ENCODE data around the gene PDE8B.

PDE8B gene

GRCh38 chr5:77229887-77230286 lies 19.4 kb downstream of the PDE8B start:
- DNase-seq (ENCODE audit: extremely low spot score), result no peak
- CTCF ChIA-PET, result no interaction called here
- POLR2A ChIA-PET, result no interaction called here

GRCh38 chr5:77230727-77231470 lies 20.4 kb downstream of the PDE8B start:
- ChIA-PET POLR2A (no interaction called here), CTCF (no interaction called here)
- peak; percentile 21 for DNase-seq (ENCODE audit: extremely low spot score)
- TF ChIP-seq NFRKB (IDR thresholded peaks at IDR 0.05) (no peak), L3MBTL2 (conservative IDR thresholded peaks at IDR 0.05) (no peak), BHLHE40 (IDR thresholded peaks at IDR 0.05; ENCODE audit: borderline replicate concordance) (no peak), PKNOX1 (IDR thresholded peaks at IDR 0.05) (no peak), FOXK2 (IDR thresholded peaks at IDR 0.05) (no peak), FOXM1 (IDR thresholded peaks at IDR 0.05; ENCODE audit: borderline replicate concordance) (no peak), FOXA1 (IDR thresholded peaks at IDR 0.05) (no peak), CTBP1 (IDR thresholded peaks at IDR 0.05; ENCODE audit: borderline replicate concordance) (no peak), ELF4 (IDR thresholded peaks at IDR 0.05) (no peak), SUZ12 (IDR thresholded peaks at IDR 0.05) (no peak), HDGF (IDR thresholded peaks at IDR 0.05; ENCODE audit: borderline replicate concordance) (no peak), TARDBP (IDR thresholded peaks at IDR 0.05) (no peak)

More at GRCh38 chr5:77229887-77230286, 19.4 kb downstream of the PDE8B start:
- TF ChIP-seq CTBP1 (IDR thresholded peaks at IDR 0.05; ENCODE audit: borderline replicate concordance) (no peak), ZNF384 (IDR thresholded peaks at IDR 0.05) (no peak), FOXM1 (IDR thresholded peaks at IDR 0.05; ENCODE audit: borderline replicate concordance) (no peak), ELF4 (IDR thresholded peaks at IDR 0.05) (no peak), BHLHE40 (IDR thresholded peaks at IDR 0.05; ENCODE audit: borderline replicate concordance) (no peak), FOXK2 (IDR thresholded peaks at IDR 0.05) (no peak), TARDBP (IDR thresholded peaks at IDR 0.05) (no peak), LEF1 (IDR thresholded peaks at IDR 0.05; ENCODE audit: borderline replicate concordance) (no peak), FOXA1 (IDR thresholded peaks at IDR 0.05) (no peak), SUZ12 (IDR thresholded peaks at IDR 0.05) (no peak), HDGF (IDR thresholded peaks at IDR 0.05; ENCODE audit: borderline replicate concordance) (no peak), L3MBTL2 (conservative IDR thresholded peaks at IDR 0.05) (no peak), ARNT (IDR thresholded peaks at IDR 0.05) (no peak), PKNOX1 (IDR thresholded peaks at IDR 0.05) (no peak), SP1 (IDR thresholded peaks at IDR 0.05) (no peak), NFRKB (IDR thresholded peaks at IDR 0.05) (no peak)

GRCh38 chr5:77231471-77232138 lies 21.1 kb downstream of the PDE8B start:
- ChIA-PET POLR2A (no interaction called here), CTCF (no interaction called here)
- TF ChIP-seq BHLHE40 (IDR thresholded peaks at IDR 0.05; ENCODE audit: borderline replicate concordance) (no peak), CTBP1 (IDR thresholded peaks at IDR 0.05; ENCODE audit: borderline replicate concordance) (no peak), ELF4 (IDR thresholded peaks at IDR 0.05) (no peak), FOXM1 (IDR thresholded peaks at IDR 0.05; ENCODE audit: borderline replicate concordance) (no peak), NFRKB (IDR thresholded peaks at IDR 0.05) (no peak), ZNF384 (IDR thresholded peaks at IDR 0.05) (no peak), L3MBTL2 (conservative IDR thresholded peaks at IDR 0.05) (no peak), HDGF (IDR thresholded peaks at IDR 0.05; ENCODE audit: borderline replicate concordance) (no peak), SUZ12 (IDR thresholded peaks at IDR 0.05) (no peak), SP1 (IDR thresholded peaks at IDR 0.05) (no peak), PKNOX1 (IDR thresholded peaks at IDR 0.05) (no peak)
- no peak for DNase-seq (ENCODE audit: extremely low spot score)

- CTCF ChIA-PET, result no interaction called here
- POLR2A ChIA-PET, result no interaction called here
- no peak for DNase-seq (ENCODE audit: extremely low spot score)
- TF ChIP-seq PKNOX1 (IDR thresholded peaks at IDR 0.05) (no peak), NFRKB (IDR thresholded peaks at IDR 0.05) (no peak), FOXM1 (IDR thresholded peaks at IDR 0.05; ENCODE audit: borderline replicate concordance) (no peak), TARDBP (IDR thresholded peaks at IDR 0.05) (no peak), ELF4 (IDR thresholded peaks at IDR 0.05) (no peak), SUZ12 (IDR thresholded peaks at IDR 0.05) (no peak), BHLHE40 (IDR thresholded peaks at IDR 0.05; ENCODE audit: borderline replicate concordance) (no peak), HDGF (IDR thresholded peaks at IDR 0.05; ENCODE audit: borderline replicate concordance) (no peak), LEF1 (IDR thresholded peaks at IDR 0.05; ENCODE audit: borderline replicate concordance) (no peak), L3MBTL2 (conservative IDR thresholded peaks at IDR 0.05) (no peak), FOXA1 (IDR thresholded peaks at IDR 0.05) (no peak)
These were observed 22.3 kb downstream of the PDE8B start for GRCh38 chr5:77232574-77233358.
